ENCODE measurements around the gene KSR1. TPM values are rescaled to one million over a fixed set of nuclear protein-coding genes. Genes with fewer than 3 reads are reported as not detected.

Gene KSR1
- total and polyA plus RNA-seq, 2 of the 8 experiments (the other 6 are each of a cell fraction or from before 2014, with no cell fraction given), result 14.1 to 34.7 TPM

DNA sequence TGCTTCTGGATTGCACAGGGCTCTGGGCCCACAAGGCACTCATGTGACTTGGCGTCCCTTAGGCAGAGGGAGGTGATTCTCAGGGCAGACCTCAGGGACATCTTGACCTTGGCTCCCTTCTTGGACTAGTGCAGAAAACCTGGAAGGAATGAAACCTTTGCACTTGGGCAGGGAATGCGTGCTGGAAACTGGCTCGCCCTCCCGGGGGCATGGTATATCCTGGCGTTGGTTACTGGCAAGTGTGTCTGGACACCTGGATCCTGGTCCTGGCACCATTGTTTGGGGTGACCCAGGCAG is 111.3 kb downstream of the KSR1 start:
- Histone ChIP-seq H3K4ac (replicated peaks; ENCODE audit: insufficient read length, low read depth, low read length) (no peak overlapping the region), H3K9me3 (ENCODE audit: insufficient read depth in 2 of 2, low read depth in 1 of 2, low read length in 1 of 2) (no peaks in the 10 kb centered on the region), H3K27ac (ENCODE audit: low read depth, low read length) (no peak overlapping the region), H4K8ac (ENCODE audit: extremely low read depth, insufficient read depth, low read length) (no peak overlapping the region), H3K79me1 (ENCODE audit: low read depth, low read length) (peaks cover 4% of the 10 kb centered on the region; the same call in 1 of the 2 replicates), H2AFZ (ENCODE audit: low read length) (no peak overlapping the region), H3K56ac (replicated peaks; ENCODE audit: insufficient read length, low read depth, low read length) (no peak overlapping the region), H2BK15ac (ENCODE audit: low read length) (no peak overlapping the region), H2BK20ac (ENCODE audit: low read length) (no peak overlapping the region), H4K20me1 (replicated peaks in 1 of 2; ENCODE audit: control insufficient read depth in 1 of 2, insufficient read depth in 2 of 2, low read length in 2 of 2) (peaks cover 0 to 2% of the 10 kb centered on the region in 2 experiments), H3K36me3 (ENCODE audit: control insufficient read depth in 2 of 4, insufficient read depth in 4 of 4, low read length in 3 of 4) (no peaks in the 10 kb centered on the region), H2AK5ac (ENCODE audit: low read depth, low read length) (no peak overlapping the region), H2BK12ac (ENCODE audit: low read depth, low read length) (0 out of 2 replicates have a peak overlapping the region, but pooled peaks have one; percentile 17), H3K79me2 (ENCODE audit: control insufficient read depth in 1 of 2, insufficient read depth in 2 of 2, low read length in 2 of 2) (peaks cover 0 to 10% of the 10 kb centered on the region in 2 experiments; a peak in 1 of 4 replicates), H4K91ac (replicated peaks; ENCODE audit: insufficient read length, low read length) (no peak overlapping the region), H3K4me1 (replicated peaks in 1 of 4; ENCODE audit: control insufficient read depth in 3 of 4, insufficient read depth in 4 of 4, low read length in 3 of 4) (peaks cover 0 to 5% (median 2%) of the 10 kb centered on the region in 4 experiments; a peak in 2 of 7 replicates), H3K23me2 (ENCODE audit: low read depth, low read length) (no peaks in the 10 kb centered on the region; the same call in 1 of the 2 replicates), H3K18ac (ENCODE audit: extremely low read depth, low read length) (no peak overlapping the region), H2BK120ac (replicated peaks; ENCODE audit: low read depth, low read length) (no peak overlapping the region), H4K5ac (ENCODE audit: insufficient read length, low read depth, low read length) (no peak overlapping the region), H3K4me2 (ENCODE audit: insufficient read depth in 1 of 2, low read depth in 2 of 2, low read length in 2 of 2) (no peak overlapping the region), H3K4me3 (ENCODE audit: extremely low read depth in 1 of 4, insufficient read depth in 2 of 4, low read depth in 3 of 4, low read length in 4 of 4) (no peak overlapping the region), H3K23ac (ENCODE audit: insufficient read length) (no peak overlapping the region), H3K14ac (ENCODE audit: insufficient read length) (no peak overlapping the region), H3K27me3 (replicated peaks in 1 of 4; ENCODE audit: control insufficient read depth in 3 of 4, extremely low read depth in 1 of 4, insufficient read depth in 3 of 4, low read length in 3 of 4) (no peaks in the 10 kb centered on the region), H2BK5ac (ENCODE audit: low read depth, low read length) (no peak overlapping the region), H3K9ac (replicated peaks in 1 of 4; ENCODE audit: extremely low read depth in 1 of 4, low read depth in 3 of 4, low read length in 3 of 4) (no peak overlapping the region)
- ChIA-PET POLR2A (ENCODE audit: partially characterized antibody) (no interaction called here), CTCF (ENCODE audit: partially characterized antibody) (interaction anchor here (0.9 to 3.5 kb wide), 15 partner anchors 8 to 159 kb away, joined by 3 to 39 read pairs (median 4); partner anchors contain the start of gene KSR1)
- WGBS, 2 experiments (ENCODE audit: extremely low coverage in 1 of 2, insufficient coverage in 1 of 2, insufficient read length in 1 of 2, insufficient replicate concordance in 2 of 2, low coverage in 1 of 2, low lambda C conversion rate in 2 of 2, missing lambda C conversion rate in 1 of 2), result 82% methylated on average over 5 of the region's 5 CpGs; no CpG with 5 or more reads in 1 of the 2 experiments
- no peak for DNase-seq (ENCODE audit: low read depth in 1 of 2, low spot score in 2 of 2)
- FAIRE-seq, result no peak
- no peak for TF ChIP-seq EZH2 (IDR thresholded peaks at IDR 0.05; ENCODE audit: low read depth, low read length, severe bottlenecking)

All from H1 (cell line).